ENCODE results near the gene FAM240B.

- TF ChIP-seq CTCF (IDR thresholded peaks at IDR 0.05; ENCODE audit: insufficient read depth, low read length, poor library complexity, severe bottlenecking) (no peak), EZH2phosphoT487 (conservative IDR thresholded peaks at IDR 0.05; ENCODE audit: low read length) (no peak)
These were observed 44.1 kb downstream of the FAM240B start for GRCh38 chr9:38675831-38676230.
